ENCODE results near the gene ANKS1A. TPM values are rescaled to one million over a fixed set of nuclear protein-coding genes. Genes with fewer than 3 reads are reported as not detected.

Gene ANKS1A
- total and polyA plus RNA-seq, 2 experiments from 2014 or later, result 3.2 to 4.4 TPM

DNA sequence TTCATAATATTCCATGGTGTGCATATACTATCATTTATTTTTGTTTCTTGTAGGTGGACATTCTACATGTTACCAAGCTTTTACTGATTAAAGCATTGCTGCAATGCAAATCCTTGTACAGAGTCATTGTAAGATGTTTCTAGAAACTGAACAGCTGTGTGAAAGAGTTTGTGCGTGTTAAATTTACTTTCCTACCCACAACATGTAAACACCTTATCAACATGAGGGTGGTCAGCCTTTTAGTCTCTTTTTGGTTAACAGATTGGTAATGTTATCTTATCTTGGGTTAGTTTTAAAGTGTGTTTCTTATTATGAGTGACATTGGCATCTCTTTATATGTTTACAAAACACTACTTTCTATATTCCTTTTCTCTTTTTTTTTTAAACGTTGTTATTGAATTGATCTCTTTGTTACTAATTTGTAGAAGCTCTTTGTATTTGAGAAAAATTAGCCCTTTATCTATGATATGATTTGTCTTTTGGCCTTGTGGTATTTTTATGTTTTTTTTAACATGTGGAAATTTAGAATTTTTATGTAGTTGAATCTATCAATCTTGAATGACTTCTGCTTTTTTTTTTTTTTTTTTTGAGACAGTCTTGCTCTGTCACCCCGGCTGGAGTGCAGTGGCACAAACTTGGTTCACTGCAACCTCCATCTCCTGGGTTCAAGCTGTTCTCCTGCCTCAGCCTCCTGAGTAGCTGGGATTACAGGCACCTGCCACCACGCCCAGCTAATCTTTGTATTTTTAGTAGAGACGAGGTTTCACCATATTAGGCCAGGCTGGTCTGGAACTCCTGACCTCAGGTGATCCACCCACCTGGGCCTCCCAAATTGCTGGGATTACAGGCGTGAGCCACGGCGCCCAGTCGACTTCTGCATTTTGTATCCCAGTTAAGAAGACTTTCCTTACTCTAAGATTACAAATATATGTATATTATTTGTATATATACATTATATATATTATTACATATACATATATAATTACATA lies 140.0 kb downstream of the ANKS1A start:
- no peaks in the 10 kb centered on the region for H3K27me3 ChIP-seq (replicated peaks; ENCODE audit: insufficient read depth)
- no peak for DNase-seq
- no peak overlapping the region for H3K9ac ChIP-seq
- no peak overlapping the region for H3K4me2 ChIP-seq (ENCODE audit: unreplicated experiment)
- TF ChIP-seq EZH2phosphoT487 (IDR thresholded peaks at IDR 0.05; ENCODE audit: insufficient read depth, low read depth), result no peak
- TF ChIP-seq EZH2 (IDR thresholded peaks at IDR 0.05; ENCODE audit: insufficient read depth, poor library complexity, severe bottlenecking), result no peak
- no peaks in the 10 kb centered on the region for H4K20me1 ChIP-seq (ENCODE audit: insufficient read depth)
- H3K4me3 ChIP-seq, result no peak overlapping the region
- no peaks in the 10 kb centered on the region for H3K79me2 ChIP-seq (ENCODE audit: insufficient read depth)
- no peaks in the 10 kb centered on the region for H3K9me3 ChIP-seq (ENCODE audit: low read depth)
- in situ Hi-C loops (cut with MboI), result no loop called here
- H3K9me2 ChIP-seq (ENCODE audit: insufficient read depth), result no peaks in the 10 kb centered on the region
- H3K4me1 ChIP-seq (ENCODE audit: insufficient read depth), result peaks cover 32% of the 10 kb centered on the region
- H2AFZ ChIP-seq, result no peak overlapping the region
- peaks cover 21% of the 10 kb centered on the region for H3F3A ChIP-seq (ENCODE audit: insufficient read depth)
- WGBS, 2 experiments (ENCODE audit: low coverage in 1 of 2, low lambda C conversion rate in 2 of 2, missing lambda C conversion rate in 2 of 2), result 82 to 85% methylated on average over 9 of the region's 9 CpGs
- H3K36me3 ChIP-seq (ENCODE audit: low read depth), result no peaks in the 10 kb centered on the region
- H3K27ac ChIP-seq, result no peak overlapping the region

DNA sequence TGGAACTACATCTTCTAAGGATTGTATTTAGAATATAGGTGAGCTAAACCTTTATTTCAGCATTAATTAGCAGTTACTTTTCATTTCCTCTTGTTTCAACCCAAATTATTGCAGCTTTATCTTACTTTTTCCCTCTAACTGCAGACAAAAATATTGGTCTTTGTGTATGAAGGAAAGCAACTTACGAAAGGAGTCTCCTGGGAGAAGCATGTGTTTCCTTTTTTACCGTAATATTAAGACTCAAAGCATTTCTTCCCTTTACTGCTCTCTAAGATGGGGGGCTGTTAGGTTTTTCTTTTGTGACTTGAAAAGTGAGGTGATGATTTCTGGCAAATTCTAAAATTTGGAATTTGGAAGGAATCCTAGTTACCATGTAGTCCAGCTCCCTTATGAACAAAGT lies 141.0 kb downstream of the ANKS1A start:
- Histone ChIP-seq H3K4me3 (no peak overlapping the region), H3K27me3 (replicated peaks; ENCODE audit: insufficient read depth) (no peaks in the 10 kb centered on the region), H3K9me2 (ENCODE audit: insufficient read depth) (no peaks in the 10 kb centered on the region), H3K79me2 (ENCODE audit: insufficient read depth) (no peaks in the 10 kb centered on the region), H3K4me1 (ENCODE audit: insufficient read depth) (peaks cover 31% of the 10 kb centered on the region), H3K36me3 (ENCODE audit: low read depth) (no peaks in the 10 kb centered on the region), H3F3A (ENCODE audit: insufficient read depth) (peaks cover 12% of the 10 kb centered on the region), H2AFZ (no peak overlapping the region), H3K9me3 (ENCODE audit: low read depth) (no peaks in the 10 kb centered on the region), H3K4me2 (ENCODE audit: unreplicated experiment) (no peak overlapping the region), H3K27ac (no peak overlapping the region), H4K20me1 (ENCODE audit: insufficient read depth) (no peaks in the 10 kb centered on the region), H3K9ac (no peak overlapping the region)
- in situ Hi-C loops (cut with MboI), result no loop called here
- TF ChIP-seq EZH2phosphoT487 (IDR thresholded peaks at IDR 0.05; ENCODE audit: insufficient read depth, low read depth) (no peak), EZH2 (IDR thresholded peaks at IDR 0.05; ENCODE audit: insufficient read depth, poor library complexity, severe bottlenecking) (no peak)
- WGBS, 2 experiments (ENCODE audit: low coverage in 1 of 2, low lambda C conversion rate in 2 of 2, missing lambda C conversion rate in 2 of 2), result 96 to 100% methylated on average over 2 of the region's 2 CpGs
- DNase-seq, result no peak

DNA sequence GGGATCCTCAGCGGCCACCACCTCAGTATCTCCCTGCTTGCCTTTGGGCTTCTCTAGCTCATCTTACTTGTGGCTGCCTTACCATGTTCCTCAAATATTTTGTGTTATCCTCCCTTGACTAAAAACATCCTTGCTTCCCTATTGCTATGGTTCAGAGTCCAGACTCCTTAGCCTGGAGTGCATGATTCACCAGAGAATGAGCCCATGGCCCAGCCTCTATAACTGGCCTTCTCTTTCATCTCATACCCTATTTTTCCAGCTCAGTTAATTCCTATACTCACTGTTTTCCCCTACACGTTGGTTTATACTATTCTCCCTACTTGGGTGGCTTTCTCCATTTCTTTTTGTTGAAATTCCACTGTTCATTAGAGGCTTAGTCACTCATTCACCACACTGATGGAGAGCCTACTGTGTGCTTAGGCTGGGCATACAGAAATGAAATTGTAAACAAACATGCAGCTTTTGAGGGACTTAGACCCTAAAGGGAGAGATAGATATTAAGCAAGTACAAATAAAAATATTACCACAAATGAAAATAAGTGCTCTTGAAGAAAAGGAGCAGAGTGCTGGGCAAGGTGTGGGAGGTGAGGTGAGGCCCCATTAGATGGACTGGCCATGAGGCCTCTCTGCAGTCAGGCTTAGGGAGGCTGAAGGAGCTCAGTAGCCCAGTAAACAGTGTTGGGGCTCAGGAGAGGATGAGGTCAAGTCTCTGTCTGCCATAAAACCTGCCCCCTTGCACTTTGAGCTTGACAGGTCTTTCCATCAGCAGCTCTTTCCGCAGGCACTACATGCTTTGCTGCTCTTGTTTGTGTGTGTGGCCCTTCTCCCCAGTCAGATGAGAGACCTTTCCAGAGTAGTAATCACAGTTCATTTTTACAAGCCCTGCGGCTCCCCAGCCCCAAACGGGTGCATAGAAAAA lies 142.8 kb downstream of the ANKS1A start:
- H2AFZ ChIP-seq, result no peak overlapping the region
- peaks cover 14% of the 10 kb centered on the region for H3K4me1 ChIP-seq (ENCODE audit: insufficient read depth)
- no peak overlapping the region for H3K4me3 ChIP-seq
- no peaks in the 10 kb centered on the region for H3K36me3 ChIP-seq (ENCODE audit: low read depth)
- peaks cover 4% of the 10 kb centered on the region; the same call in 1 of the 2 replicates for H3F3A ChIP-seq (ENCODE audit: insufficient read depth)
- no peak for TF ChIP-seq EZH2 (IDR thresholded peaks at IDR 0.05; ENCODE audit: insufficient read depth, poor library complexity, severe bottlenecking)
- no peak for TF ChIP-seq EZH2phosphoT487 (IDR thresholded peaks at IDR 0.05; ENCODE audit: insufficient read depth, low read depth)
- no peak overlapping the region for H3K4me2 ChIP-seq (ENCODE audit: unreplicated experiment)
- WGBS, 2 experiments (ENCODE audit: low coverage in 1 of 2, low lambda C conversion rate in 2 of 2, missing lambda C conversion rate in 2 of 2), result 88 to 89% methylated on average over 5 of the region's 5 CpGs
- H3K27me3 ChIP-seq (replicated peaks; ENCODE audit: insufficient read depth), result no peaks in the 10 kb centered on the region
- no peaks in the 10 kb centered on the region for H3K9me2 ChIP-seq (ENCODE audit: insufficient read depth)
- H3K79me2 ChIP-seq (ENCODE audit: insufficient read depth), result no peaks in the 10 kb centered on the region
- no peaks in the 10 kb centered on the region for H4K20me1 ChIP-seq (ENCODE audit: insufficient read depth)
- no peak for DNase-seq
- H3K27ac ChIP-seq, result no peak overlapping the region
- no peak overlapping the region for H3K9ac ChIP-seq
- H3K9me3 ChIP-seq (ENCODE audit: low read depth), result no peaks in the 10 kb centered on the region
- in situ Hi-C loops (cut with MboI), result no loop called here

DNA sequence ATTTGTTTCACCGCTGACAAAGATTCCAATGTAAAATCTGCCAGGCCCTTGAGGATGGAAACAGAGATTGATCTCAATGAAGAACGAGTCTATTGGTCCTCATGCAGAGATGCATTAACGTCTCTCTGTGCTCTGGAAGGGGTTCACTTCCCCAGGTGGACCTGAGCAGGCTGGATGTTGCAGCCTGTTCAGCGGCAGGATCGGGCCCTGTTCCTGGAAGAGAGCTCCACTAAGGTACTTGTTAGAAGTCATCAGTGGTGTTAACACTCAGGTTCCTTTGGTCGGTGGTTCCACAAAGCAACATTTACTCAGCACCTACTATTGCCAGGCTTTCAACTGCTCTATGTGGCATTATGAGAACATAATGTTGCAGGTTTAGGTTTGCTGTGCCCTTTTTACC lies 144.6 kb downstream of the ANKS1A start:
- Histone ChIP-seq H3K9me3 (ENCODE audit: low read depth) (no peaks in the 10 kb centered on the region), H3F3A (ENCODE audit: insufficient read depth) (no peaks in the 10 kb centered on the region), H3K9ac (no peak overlapping the region), H4K20me1 (ENCODE audit: insufficient read depth) (no peaks in the 10 kb centered on the region), H3K79me2 (ENCODE audit: insufficient read depth) (no peaks in the 10 kb centered on the region), H3K4me1 (ENCODE audit: insufficient read depth) (peaks cover 20% of the 10 kb centered on the region), H3K4me2 (ENCODE audit: unreplicated experiment) (no peak overlapping the region), H2AFZ (no peak overlapping the region), H3K4me3 (no peak overlapping the region), H3K36me3 (ENCODE audit: low read depth) (no peaks in the 10 kb centered on the region), H3K9me2 (ENCODE audit: insufficient read depth) (no peaks in the 10 kb centered on the region), H3K27me3 (replicated peaks; ENCODE audit: insufficient read depth) (no peaks in the 10 kb centered on the region), H3K27ac (no peak overlapping the region)
- WGBS, 2 experiments (ENCODE audit: low coverage in 1 of 2, low lambda C conversion rate in 2 of 2, missing lambda C conversion rate in 2 of 2), result 84 to 88% methylated on average over 6 of the region's 6 CpGs
- in situ Hi-C loops (cut with MboI), result no loop called here
- TF ChIP-seq EZH2 (IDR thresholded peaks at IDR 0.05; ENCODE audit: insufficient read depth, poor library complexity, severe bottlenecking), result no peak
- no peak for TF ChIP-seq EZH2phosphoT487 (IDR thresholded peaks at IDR 0.05; ENCODE audit: insufficient read depth, low read depth)
- no peak for DNase-seq
